Inferior parietal cortex (tissue), 1 donor: ENCODE results near the gene DUSP5.
"Not testable (repeated sequence)": the region's sequence is repeated elsewhere in the genome, so short reads cannot be mapped to it uniquely, and the experiment has no call there.

Source experiments
- DNase-seq: peaks from one replicate; pipeline ENCODE4 v3.0.0-alpha.2; 2016; ENCODE audit errors: extremely low spot score

Gene DUSP5

GRCh38 chr10:110522365-110522988 lies 24.8 kb downstream of the DUSP5 start:
- no peak for DNase-seq

DNA sequence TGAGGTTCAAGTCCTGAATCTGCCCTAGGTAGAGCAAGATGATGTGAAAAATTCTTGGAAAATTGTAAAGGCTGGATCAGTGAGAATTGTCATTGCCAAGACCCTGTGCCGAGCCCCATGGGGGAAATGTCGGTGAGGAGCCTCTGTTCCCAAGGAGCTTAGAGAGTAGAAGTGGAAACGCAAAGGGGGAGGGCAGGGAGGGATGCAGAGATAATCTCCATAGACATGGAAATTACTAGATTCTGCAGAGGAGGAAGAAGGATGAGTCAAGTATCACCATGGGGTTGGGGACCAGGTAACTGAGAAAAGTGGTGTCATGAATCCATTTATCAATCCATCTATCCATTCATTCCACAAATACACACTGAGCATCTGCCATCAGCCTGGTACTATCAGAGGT lies 26.0 kb downstream of the DUSP5 start:
- no peak for DNase-seq

- no peak for DNase-seq
Observed at GRCh38 chr10:110524179-110524858, 26.6 kb downstream of the DUSP5 start.

DNA sequence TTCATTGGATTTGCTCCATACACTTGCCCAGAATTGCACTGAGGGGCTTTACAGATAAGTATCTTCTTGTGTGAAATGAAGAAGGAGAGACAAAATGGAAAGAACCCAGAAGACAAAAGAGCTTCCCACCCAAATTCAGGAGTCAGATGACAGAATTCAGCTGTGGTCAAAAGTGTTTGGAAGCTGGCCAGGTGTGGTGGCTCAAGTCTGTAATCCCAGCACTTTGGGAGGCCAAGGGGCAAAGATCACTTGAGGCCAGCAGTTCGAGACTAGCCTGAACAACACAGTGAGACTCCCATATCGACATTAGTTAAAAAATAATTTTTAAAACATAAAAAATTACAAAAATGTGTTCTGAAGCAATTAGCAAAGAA lies 27.1 kb downstream of the DUSP5 start:
- DNase-seq, result no peak

DNA sequence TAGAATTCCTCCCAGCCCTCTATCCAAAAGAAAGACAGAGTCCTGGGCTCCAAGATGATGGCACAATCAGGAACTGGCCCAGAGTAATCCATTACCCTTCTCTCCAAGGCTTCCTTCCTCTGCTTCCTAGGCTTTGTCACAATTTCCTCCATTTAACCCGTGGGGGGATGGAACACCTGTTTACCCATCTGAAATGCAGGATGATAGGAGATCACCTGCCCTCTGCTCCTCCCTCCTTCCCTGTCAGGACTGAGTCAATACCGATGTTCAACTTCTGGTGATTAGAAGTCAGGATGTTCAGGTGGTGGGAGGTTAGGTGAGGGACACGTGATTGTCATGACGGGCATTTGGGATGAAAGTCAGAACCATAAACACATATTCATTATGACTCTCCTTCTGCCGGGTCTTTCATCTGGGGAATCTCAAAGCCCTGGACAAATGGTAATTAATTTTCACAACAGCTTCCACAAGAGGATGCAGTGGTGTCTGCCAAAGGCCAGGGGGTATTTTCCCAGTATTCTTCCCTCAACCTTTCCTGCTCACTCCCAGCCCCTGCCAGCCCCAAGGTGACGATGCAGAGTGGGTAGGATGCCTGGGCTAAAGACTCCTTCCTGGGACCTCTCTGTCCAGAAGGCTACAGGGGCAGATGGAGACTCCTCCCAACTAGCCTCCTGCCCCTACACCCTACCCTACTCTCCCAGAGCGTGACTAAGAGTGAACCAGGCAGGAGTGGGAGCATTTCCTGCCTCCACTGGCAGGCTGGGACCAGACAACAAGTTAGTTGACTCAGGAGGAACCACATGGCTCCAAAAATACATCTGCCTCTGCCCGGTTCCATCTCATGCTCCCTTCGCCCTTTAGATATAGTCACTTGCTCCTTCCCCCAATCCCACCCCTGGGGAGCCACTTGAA lies 27.9 kb downstream of the DUSP5 start:
- no peak for DNase-seq

- no peak for DNase-seq
Observed at GRCh38 chr10:110527731-110528171, 30.0 kb downstream of the DUSP5 start.

DNA sequence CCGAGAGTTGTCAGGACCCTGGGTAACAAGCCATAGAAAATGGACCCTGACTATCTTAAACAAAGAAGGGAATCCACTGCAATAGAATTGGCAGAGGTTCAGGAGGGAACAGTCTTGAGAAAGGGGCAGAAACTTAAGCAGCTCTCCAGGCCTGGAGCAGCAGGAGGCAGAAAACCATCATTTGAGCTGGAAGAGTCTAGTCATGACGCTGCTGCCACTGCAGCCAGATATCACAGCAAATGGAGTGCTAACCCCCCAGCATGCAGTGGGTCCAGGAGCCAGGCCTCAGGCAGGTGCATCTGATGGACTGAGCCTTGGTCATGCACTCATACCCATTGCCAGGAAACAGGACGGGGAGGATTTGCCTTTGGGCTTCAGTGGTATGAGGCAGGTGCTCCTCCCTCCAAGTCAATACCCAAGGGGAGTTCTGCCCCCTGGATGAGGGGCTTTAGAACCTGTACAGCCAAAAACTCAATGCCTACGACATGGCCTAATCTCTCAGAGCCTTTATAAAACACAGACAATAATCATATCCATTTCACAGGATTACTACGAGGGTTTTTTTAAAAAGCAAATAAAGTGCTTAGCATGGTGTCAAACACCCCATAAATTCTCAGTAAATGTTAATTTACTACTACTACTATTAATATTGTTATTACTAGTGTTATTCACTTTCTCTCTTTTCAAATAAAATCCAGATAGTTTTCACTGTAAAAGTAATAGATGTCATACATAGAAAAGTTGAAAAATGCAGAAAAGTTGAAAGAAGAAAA lies 30.7 kb downstream of the DUSP5 start:
- DNase-seq, result no peak

DNA sequence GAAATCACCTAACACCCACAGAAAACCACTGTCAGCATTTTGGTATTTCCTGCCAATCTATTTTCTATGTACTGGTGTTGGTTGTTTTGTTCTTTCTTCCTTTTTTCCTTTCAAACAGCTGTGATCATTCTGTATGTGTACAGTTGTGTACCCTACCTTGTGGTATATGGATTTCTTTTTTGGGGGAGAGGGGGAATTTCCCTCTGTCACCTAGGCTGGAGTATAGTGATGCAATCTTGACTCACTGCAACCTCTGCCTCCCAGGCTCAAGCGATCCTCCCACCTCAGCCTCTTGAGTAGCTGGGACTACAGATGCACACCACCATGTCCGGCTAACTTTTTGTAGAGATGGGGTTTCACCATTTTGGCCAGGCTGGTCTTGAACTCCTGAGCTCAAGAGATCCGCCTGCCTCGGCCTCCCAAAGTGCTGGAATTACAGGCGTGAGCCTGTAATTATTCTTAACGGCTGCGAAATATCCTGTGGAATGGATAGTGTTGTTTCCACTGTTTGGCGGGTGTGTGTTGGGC lies 31.4 kb downstream of the DUSP5 start:
- not testable (repeated sequence) for DNase-seq

DNA sequence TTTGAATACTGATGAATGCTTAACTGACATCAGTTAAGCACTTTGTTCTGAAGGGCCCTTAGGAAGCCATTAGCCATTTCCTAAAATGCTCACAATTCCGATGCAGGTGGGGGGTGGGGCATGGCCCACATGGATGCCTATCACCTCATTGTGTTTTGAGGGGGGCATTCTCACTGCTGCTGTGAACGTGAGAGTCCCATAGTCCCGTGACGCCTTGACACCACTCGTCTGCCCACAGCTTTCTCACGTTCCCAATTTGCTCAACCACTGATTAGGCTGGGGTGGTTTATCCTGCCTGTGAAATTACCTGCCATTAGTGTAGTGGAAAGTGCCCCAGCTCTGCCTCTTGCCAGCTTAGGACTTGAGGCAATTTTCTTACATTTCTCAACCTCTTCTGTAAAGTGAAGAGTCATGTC lies 31.9 kb downstream of the DUSP5 start:
- DNase-seq, result no peak

GRCh38 chr10:110530131-110530831 lies 32.6 kb downstream of the DUSP5 start:
- no peak for DNase-seq

DNA sequence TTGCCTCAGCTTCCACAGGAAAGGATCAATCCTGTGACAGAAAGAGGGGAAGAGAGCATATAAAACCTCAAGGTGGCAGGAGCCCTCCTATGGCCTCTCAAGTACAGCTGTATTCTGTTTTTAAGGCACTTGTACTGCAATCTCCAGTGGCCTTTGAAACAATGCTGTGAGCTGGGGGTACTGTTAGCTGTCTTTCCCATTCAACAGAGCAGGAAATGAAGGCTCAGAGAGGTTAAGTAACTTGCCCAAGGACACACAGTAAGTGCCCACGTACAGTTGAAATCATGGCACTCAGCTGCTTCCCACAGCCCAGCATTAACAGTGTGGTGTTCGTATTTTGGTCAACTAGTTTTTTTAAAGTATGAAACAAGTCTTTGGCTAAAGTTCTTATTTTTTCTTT lies 34.0 kb downstream of the DUSP5 start:
- no peak for DNase-seq

DNA sequence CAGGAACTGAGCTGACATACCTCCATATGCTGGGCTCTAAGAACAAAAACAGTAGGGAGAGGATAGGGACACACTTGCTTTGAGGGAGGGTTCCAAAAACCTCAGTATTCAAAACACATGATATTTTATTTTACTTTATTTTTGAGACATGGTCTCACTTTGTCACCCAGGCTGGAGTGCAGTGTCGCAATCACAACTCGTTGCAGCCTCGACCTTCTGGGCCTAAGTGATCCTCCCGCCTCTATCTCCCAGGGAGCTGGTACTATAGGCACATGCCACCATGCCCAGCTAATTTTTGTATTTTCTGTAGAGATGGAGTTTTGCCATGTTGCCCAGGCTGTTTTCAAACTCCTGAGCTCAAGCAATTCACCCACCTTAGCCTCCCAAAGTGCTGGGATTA lies 34.9 kb downstream of the DUSP5 start:
- not testable (repeated sequence) for DNase-seq

DNA sequence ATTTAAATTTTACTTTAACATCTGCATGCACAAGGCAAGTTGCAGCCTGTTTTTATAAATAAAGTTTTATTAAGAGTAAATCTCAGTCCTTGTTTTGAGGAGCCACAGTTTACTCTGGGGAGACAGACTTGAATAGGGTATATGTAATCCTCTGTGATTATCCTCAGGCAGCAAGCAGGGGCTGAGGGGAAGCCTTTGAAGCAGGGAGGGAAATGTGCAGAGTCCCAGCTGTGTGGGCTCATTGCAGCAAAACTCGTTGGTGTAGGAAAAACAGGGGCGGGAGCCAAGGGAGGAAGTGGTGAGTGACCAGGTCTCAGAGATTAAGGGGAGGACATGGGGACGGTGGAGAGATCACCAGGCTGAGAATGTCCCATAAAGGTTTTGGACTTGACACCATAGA lies 35.4 kb downstream of the DUSP5 start:
- DNase-seq, result no peak

DNA sequence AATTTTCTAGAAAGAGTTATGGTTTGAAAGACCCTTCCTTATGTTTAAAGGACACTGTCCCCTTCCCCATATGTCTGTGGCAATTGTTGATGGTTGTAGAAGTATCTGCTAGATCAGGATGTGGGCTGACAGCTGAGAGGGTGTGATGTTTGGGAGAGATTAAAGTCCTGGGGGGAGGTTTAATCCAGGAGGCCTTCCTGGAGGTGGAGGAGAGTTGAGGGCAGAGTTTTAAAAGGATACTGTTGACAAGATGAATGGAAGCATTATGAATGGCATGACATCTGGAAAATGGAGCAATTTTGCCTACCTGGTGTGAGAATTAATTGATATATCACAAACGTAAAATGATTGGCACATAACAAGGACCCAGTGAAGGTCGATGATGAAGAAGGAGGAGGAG lies 36.9 kb downstream of the DUSP5 start:
- no peak for DNase-seq

- DNase-seq, result no peak
Observed at GRCh38 chr10:110535958-110536891, 38.5 kb downstream of the DUSP5 start.

- DNase-seq, result no peak
Observed at GRCh38 chr10:110539091-110539490, 41.4 kb downstream of the DUSP5 start.

DNA sequence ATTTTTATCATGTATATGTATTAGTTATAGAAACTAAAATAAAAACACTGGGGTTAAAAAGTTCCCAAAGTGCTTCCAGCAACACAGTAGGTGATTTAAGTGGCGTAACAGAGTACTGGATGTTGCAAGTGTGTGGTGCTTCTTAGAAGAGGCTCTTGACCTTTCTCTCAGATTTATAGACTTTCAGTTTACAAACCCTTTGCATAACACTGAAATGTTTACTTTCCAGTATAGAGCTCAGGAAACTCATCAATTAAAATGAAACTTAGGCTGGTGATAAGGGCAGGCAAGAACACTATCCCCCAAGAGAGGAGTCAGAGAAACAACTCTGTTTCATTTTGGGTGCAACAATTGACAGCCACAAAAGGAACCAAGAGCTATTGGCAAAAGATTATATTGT lies 42.3 kb downstream of the DUSP5 start:
- no peak for DNase-seq

- no peak for DNase-seq
Observed at GRCh38 chr10:110544958-110545537, 47.3 kb downstream of the DUSP5 start.

DNA sequence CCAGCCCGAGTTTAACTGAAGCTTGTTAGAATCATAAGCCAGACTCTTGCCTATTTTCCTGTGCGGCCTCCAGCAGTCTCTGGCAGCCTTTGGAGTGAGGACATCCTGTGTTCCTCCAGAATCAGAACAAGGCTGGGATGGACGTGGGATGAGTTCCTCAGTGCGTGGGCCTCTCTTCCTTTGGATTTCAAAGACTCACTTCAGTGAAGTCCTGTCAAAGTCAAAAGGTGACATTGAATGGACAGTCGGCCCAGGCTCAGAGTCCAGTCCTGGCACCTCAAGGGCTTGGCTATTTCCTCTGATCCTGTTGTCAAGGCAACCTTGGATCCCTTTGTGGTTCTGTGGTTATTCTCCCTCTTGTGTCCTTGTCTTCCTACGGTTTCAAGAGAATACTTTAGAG lies 48.4 kb downstream of the DUSP5 start:
- peak; percentile 23 for DNase-seq
